ENCODE measurements around the gene C6orf89.

C6orf89 gene

GRCh38 chr6:36844232-36845170, 41.3 kb upstream of the C6orf89 start:
- Histone ChIP-seq H3K4me1 (ENCODE audit: control insufficient read depth, insufficient read depth, low read length) (peaks cover 28% of the 10 kb centered on the region), H3K27me3 (ENCODE audit: control insufficient read depth, insufficient read depth, low read length) (peaks cover 13% of the 10 kb centered on the region), H3K36me3 (ENCODE audit: control insufficient read depth, insufficient read depth, low read length) (no peaks in the 10 kb centered on the region), H3K4me3 (ENCODE audit: low read length) (no peak overlapping the region), H3K9ac (ENCODE audit: low read length) (no peak overlapping the region), H3K9me3 (ENCODE audit: control insufficient read depth, low read length) (no peaks in the 10 kb centered on the region)

- H3K4me1 ChIP-seq (ENCODE audit: control insufficient read depth, insufficient read depth, low read length) = peaks cover 24% of the 10 kb centered on the region
- H3K36me3 ChIP-seq (ENCODE audit: control insufficient read depth, insufficient read depth, low read length) = no peaks in the 10 kb centered on the region
- peaks cover 8% of the 10 kb centered on the region for H3K27me3 ChIP-seq (ENCODE audit: control insufficient read depth, insufficient read depth, low read length)
- H3K9ac ChIP-seq (ENCODE audit: low read length) = no peak overlapping the region
- H3K9me3 ChIP-seq (ENCODE audit: control insufficient read depth, low read length) = no peaks in the 10 kb centered on the region
- no peak overlapping the region for H3K4me3 ChIP-seq (ENCODE audit: low read length)
Observed at GRCh38 chr6:36845233-36845632, 40.5 kb upstream of the C6orf89 start.

DNA sequence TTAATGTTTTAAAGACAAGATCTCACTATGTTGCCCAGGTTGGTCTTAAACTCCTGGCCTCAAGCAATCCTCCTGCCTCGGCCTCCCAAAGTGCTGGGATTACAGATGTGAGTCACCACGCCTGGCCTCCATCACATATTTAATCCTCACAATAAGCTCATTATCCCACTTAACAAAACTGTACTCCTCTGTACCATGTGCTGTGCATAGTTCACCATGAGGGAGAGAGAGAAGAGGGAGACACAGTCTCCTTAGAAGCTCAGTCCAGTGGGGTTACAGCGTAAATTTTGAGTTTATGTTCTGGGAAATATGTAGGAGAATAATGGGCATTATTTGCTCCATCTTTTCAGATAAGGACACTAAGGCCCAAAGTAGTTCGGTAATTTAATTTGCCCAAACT, 38.6 kb upstream of the C6orf89 start:
- Histone ChIP-seq H3K9me3 (ENCODE audit: control insufficient read depth, low read length) (no peaks in the 10 kb centered on the region), H3K9ac (ENCODE audit: low read length) (no peak overlapping the region), H3K4me1 (ENCODE audit: control insufficient read depth, insufficient read depth, low read length) (peaks cover 17% of the 10 kb centered on the region), H3K36me3 (ENCODE audit: control insufficient read depth, insufficient read depth, low read length) (no peaks in the 10 kb centered on the region), H3K4me3 (ENCODE audit: low read length) (no peak overlapping the region), H3K27me3 (ENCODE audit: control insufficient read depth, insufficient read depth, low read length) (no peaks in the 10 kb centered on the region)

- peaks cover 17% of the 10 kb centered on the region for H3K4me1 ChIP-seq (ENCODE audit: control insufficient read depth, insufficient read depth, low read length)
- H3K9ac ChIP-seq (ENCODE audit: low read length) = no peak overlapping the region
- no peaks in the 10 kb centered on the region for H3K27me3 ChIP-seq (ENCODE audit: control insufficient read depth, insufficient read depth, low read length)
- H3K9me3 ChIP-seq (ENCODE audit: control insufficient read depth, low read length) = no peaks in the 10 kb centered on the region
- no peaks in the 10 kb centered on the region for H3K36me3 ChIP-seq (ENCODE audit: control insufficient read depth, insufficient read depth, low read length)
- H3K4me3 ChIP-seq (ENCODE audit: low read length) = no peak overlapping the region
Observed at GRCh38 chr6:36847991-36848390, 37.8 kb upstream of the C6orf89 start.

DNA sequence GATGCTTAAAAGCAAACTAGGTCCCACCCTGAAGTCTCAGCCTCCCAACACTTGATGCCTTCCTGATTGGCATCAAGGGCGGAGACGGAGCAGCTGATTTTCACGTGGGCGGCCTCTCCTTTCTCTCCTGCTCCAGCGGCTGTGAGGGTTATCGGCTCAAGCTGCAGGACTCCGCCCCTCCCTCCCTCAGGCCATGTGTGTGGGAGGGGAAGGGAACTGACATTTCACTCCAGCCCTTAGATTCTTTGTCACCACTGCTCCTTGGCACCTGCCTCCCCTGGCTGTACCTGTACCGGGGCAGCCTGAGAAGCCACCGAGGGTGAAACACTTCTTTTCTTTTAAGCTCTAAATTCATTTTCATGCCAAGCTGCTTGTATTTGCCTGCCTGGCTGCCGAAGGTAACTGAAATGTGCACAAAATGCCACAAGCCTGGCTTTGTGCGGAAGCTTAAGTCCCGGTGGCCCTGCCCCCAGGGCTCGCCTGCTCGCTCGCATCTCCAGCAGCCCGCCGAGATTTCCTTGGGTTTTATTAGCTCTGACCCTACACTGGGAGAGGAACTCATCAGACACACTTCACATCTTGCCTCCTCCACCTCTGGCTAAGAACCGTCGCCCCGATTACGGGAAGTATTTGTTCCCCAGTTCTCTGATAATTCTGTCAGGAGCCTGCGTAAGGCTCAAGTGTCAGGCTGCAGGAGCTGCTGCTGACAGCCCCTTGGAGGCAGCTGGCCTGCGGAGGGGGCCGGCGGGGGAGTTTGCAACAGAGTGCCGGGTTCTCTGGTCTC, 36.9 kb upstream of the C6orf89 start:
- Histone ChIP-seq H3K36me3 (ENCODE audit: control insufficient read depth, insufficient read depth, low read length) (no peaks in the 10 kb centered on the region), H3K4me3 (ENCODE audit: low read length) (no peak overlapping the region), H3K9me3 (ENCODE audit: control insufficient read depth, low read length) (no peaks in the 10 kb centered on the region), H3K4me1 (ENCODE audit: control insufficient read depth, insufficient read depth, low read length) (peaks cover 17% of the 10 kb centered on the region), H3K9ac (ENCODE audit: low read length) (peak overlapping the region; percentile 3), H3K27me3 (ENCODE audit: control insufficient read depth, insufficient read depth, low read length) (no peaks in the 10 kb centered on the region)

DNA sequence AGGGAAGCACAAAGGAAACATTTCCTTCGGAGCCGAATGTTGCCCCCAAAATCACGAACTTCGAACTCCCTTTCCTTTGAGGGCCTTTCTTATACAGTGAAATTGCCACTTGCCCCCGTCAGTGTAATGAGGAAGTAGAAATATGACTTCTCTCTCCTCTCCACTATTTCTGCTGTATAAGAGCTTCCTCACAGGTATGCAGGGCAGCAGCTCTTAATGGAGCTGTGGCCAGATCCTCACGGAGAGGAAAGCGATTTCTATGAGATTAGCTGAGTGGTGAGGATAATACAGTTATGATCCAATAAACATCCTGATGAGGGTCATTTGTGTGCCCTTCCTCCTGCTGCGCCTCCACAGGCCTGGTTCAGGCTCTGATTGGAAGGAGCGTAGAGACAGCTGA, 35.7 kb upstream of the C6orf89 start:
- no peak overlapping the region for H3K4me3 ChIP-seq (ENCODE audit: low read length)
- no peak overlapping the region for H3K9ac ChIP-seq (ENCODE audit: low read length)
- no peaks in the 10 kb centered on the region for H3K36me3 ChIP-seq (ENCODE audit: control insufficient read depth, insufficient read depth, low read length)
- no peaks in the 10 kb centered on the region for H3K27me3 ChIP-seq (ENCODE audit: control insufficient read depth, insufficient read depth, low read length)
- H3K9me3 ChIP-seq (ENCODE audit: control insufficient read depth, low read length) = no peaks in the 10 kb centered on the region
- peaks cover 17% of the 10 kb centered on the region for H3K4me1 ChIP-seq (ENCODE audit: control insufficient read depth, insufficient read depth, low read length)

DNA sequence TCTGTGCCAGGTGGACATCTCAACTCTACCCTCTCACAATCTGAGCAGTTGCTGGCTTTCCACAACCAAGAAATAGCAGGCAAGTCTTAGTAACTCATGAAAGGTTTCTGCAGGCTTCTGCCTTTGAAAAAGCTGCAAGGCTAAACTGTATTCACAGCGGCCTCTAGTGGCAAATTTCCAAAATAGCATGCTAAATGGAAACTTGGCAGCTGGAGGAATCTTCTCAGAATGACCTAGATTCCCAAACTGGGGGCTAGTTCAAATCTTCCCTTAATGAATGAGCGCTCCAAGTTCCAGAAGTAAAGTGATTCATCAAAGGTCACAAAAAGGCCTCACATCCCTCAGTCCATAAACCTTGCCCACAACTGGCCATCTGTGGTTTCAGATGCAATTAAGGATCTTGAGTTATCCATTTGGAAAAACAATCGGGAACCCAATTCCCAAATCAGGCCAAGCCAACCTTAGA, 34.6 kb upstream of the C6orf89 start:
- Histone ChIP-seq H3K9me3 (ENCODE audit: control insufficient read depth, low read length) (no peaks in the 10 kb centered on the region), H3K36me3 (ENCODE audit: control insufficient read depth, insufficient read depth, low read length) (no peaks in the 10 kb centered on the region), H3K27me3 (ENCODE audit: control insufficient read depth, insufficient read depth, low read length) (no peaks in the 10 kb centered on the region), H3K4me3 (ENCODE audit: low read length) (no peak overlapping the region), H3K9ac (ENCODE audit: low read length) (no peak overlapping the region), H3K4me1 (ENCODE audit: control insufficient read depth, insufficient read depth, low read length) (peaks cover 17% of the 10 kb centered on the region)

GRCh38 chr6:36851626-36852025, 34.1 kb upstream of the C6orf89 start:
- Histone ChIP-seq H3K9me3 (ENCODE audit: control insufficient read depth, low read length) (no peaks in the 10 kb centered on the region), H3K27me3 (ENCODE audit: control insufficient read depth, insufficient read depth, low read length) (no peaks in the 10 kb centered on the region), H3K36me3 (ENCODE audit: control insufficient read depth, insufficient read depth, low read length) (no peaks in the 10 kb centered on the region), H3K4me1 (ENCODE audit: control insufficient read depth, insufficient read depth, low read length) (peaks cover 17% of the 10 kb centered on the region), H3K4me3 (ENCODE audit: low read length) (no peak overlapping the region), H3K9ac (ENCODE audit: low read length) (no peak overlapping the region)

GRCh38 chr6:36852481-36853147, 33.1 kb upstream of the C6orf89 start:
- Histone ChIP-seq H3K9me3 (ENCODE audit: control insufficient read depth, low read length) (no peaks in the 10 kb centered on the region), H3K4me1 (ENCODE audit: control insufficient read depth, insufficient read depth, low read length) (peaks cover 17% of the 10 kb centered on the region), H3K4me3 (ENCODE audit: low read length) (no peak overlapping the region), H3K27me3 (ENCODE audit: control insufficient read depth, insufficient read depth, low read length) (no peaks in the 10 kb centered on the region), H3K9ac (ENCODE audit: low read length) (no peak overlapping the region), H3K36me3 (ENCODE audit: control insufficient read depth, insufficient read depth, low read length) (no peaks in the 10 kb centered on the region)

DNA sequence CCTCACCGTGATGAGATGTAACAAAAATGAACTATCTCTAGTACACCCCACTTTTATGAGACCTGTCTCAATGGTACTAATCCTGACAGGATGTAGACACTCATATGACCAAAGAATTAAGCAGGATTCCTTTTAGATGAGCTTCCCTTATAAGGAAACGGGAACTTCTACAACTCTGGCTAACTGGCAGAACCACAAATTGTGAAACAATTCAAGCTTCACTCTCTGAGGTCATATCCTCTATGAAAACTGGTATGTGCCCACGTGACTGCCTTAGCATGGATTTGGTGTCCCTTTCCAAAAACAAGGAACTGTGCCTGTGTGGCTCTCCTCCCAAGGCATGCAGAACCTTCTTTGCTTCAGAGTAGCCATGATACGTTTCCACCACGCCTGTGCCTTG, 32.4 kb upstream of the C6orf89 start:
- H3K9me3 ChIP-seq (ENCODE audit: control insufficient read depth, low read length) = no peaks in the 10 kb centered on the region
- no peaks in the 10 kb centered on the region for H3K36me3 ChIP-seq (ENCODE audit: control insufficient read depth, insufficient read depth, low read length)
- no peak overlapping the region for H3K9ac ChIP-seq (ENCODE audit: low read length)
- no peak overlapping the region for H3K4me3 ChIP-seq (ENCODE audit: low read length)
- H3K27me3 ChIP-seq (ENCODE audit: control insufficient read depth, insufficient read depth, low read length) = no peaks in the 10 kb centered on the region
- H3K4me1 ChIP-seq (ENCODE audit: control insufficient read depth, insufficient read depth, low read length) = peaks cover 10% of the 10 kb centered on the region

- Histone ChIP-seq H3K4me1 (ENCODE audit: control insufficient read depth, insufficient read depth, low read length) (no peaks in the 10 kb centered on the region), H3K9ac (ENCODE audit: low read length) (no peak overlapping the region), H3K27me3 (ENCODE audit: control insufficient read depth, insufficient read depth, low read length) (no peaks in the 10 kb centered on the region), H3K4me3 (ENCODE audit: low read length) (no peak overlapping the region), H3K9me3 (ENCODE audit: control insufficient read depth, low read length) (no peaks in the 10 kb centered on the region), H3K36me3 (ENCODE audit: control insufficient read depth, insufficient read depth, low read length) (no peaks in the 10 kb centered on the region)
Observed at GRCh38 chr6:36855750-36856149, 30.0 kb upstream of the C6orf89 start.

GRCh38 chr6:36856277-36856676, 29.5 kb upstream of the C6orf89 start:
- Histone ChIP-seq H3K4me3 (ENCODE audit: low read length) (no peak overlapping the region), H3K27me3 (ENCODE audit: control insufficient read depth, insufficient read depth, low read length) (no peaks in the 10 kb centered on the region), H3K9me3 (ENCODE audit: control insufficient read depth, low read length) (no peaks in the 10 kb centered on the region), H3K9ac (ENCODE audit: low read length) (no peak overlapping the region), H3K36me3 (ENCODE audit: control insufficient read depth, insufficient read depth, low read length) (no peaks in the 10 kb centered on the region), H3K4me1 (ENCODE audit: control insufficient read depth, insufficient read depth, low read length) (no peaks in the 10 kb centered on the region)

Measured in mucosa of stomach (tissue), 1 donor.